BLaER1 (cell line): ENCODE results near the gene DIP2C.
A peak's percentile ranks its signal among the peaks of the same experiment; 100 is the strongest.
"Not testable (repeated sequence)": the region's sequence is repeated elsewhere in the genome, so short reads cannot be mapped to it uniquely, and the experiment has no call there.

Experiments
- H3K27ac ChIP-seq: shearing (Covaris generic); formaldehyde crosslinking; 2 replicates; pipeline ENCODE4 v1.8.1; 2022
- H3K27me3 ChIP-seq: shearing (Covaris generic); formaldehyde crosslinking; 2 replicates; pipeline ENCODE4 v1.8.1; 2022
- H3K36me3 ChIP-seq: shearing (Covaris generic); formaldehyde crosslinking; 2 replicates; pipeline ENCODE4 v1.8.1; 2022
- H3K4me1 ChIP-seq: shearing (Covaris generic); formaldehyde crosslinking; 2 replicates; pipeline ENCODE4 v1.8.1; 2022
- H3K4me2 ChIP-seq: shearing (Covaris generic); formaldehyde crosslinking; 2 replicates; pipeline ENCODE4 v1.8.1; 2022
- H3K4me3 ChIP-seq: shearing (Covaris generic); formaldehyde crosslinking; 2 replicates; pipeline ENCODE4 v1.8.1; 2022
- H3K9ac ChIP-seq: shearing (Covaris generic); formaldehyde crosslinking; 2 replicates; pipeline ENCODE4 v1.8.1; 2022
- H3K9me3 ChIP-seq: shearing (Covaris generic); formaldehyde crosslinking; 2 replicates; pipeline ENCODE4 v1.8.1; 2022
- H4K20me1 ChIP-seq: shearing (Covaris generic); formaldehyde crosslinking; 2 replicates; pipeline ENCODE4 v1.8.1; 2022
- Cebpa-rat ChIP-seq: shearing (Covaris generic); IDR thresholded peaks from 2 replicates; pipeline ENCODE4 v1.8.1; 2022

DIP2C gene

GRCh38 chr10:369684-370448 is 319.6 kb downstream of the DIP2C start:
- no peak overlapping the region for H3K4me3 ChIP-seq
- H4K20me1 ChIP-seq: no peaks in the 10 kb centered on the region
- peaks cover 32% of the 10 kb centered on the region for H3K4me1 ChIP-seq
- TF ChIP-seq Cebpa-rat: no peak
- H3K36me3 ChIP-seq: peaks cover 37% of the 10 kb centered on the region
- H3K4me2 ChIP-seq: no peak overlapping the region
- no peaks in the 10 kb centered on the region for H3K9me3 ChIP-seq
- no peak overlapping the region for H3K27ac ChIP-seq
- H3K27me3 ChIP-seq: no peaks in the 10 kb centered on the region
- H3K9ac ChIP-seq: no peak overlapping the region

GRCh38 chr10:369221-369683 is 320.2 kb downstream of the DIP2C start:
- Histone ChIP-seq H4K20me1 (no peaks in the 10 kb centered on the region), H3K36me3 (peaks cover 32% of the 10 kb centered on the region), H3K27me3 (no peaks in the 10 kb centered on the region), H3K4me2 (no peak overlapping the region), H3K4me1 (peaks cover 38% of the 10 kb centered on the region), H3K9me3 (no peaks in the 10 kb centered on the region), H3K4me3 (no peak overlapping the region), H3K27ac (no peak overlapping the region), H3K9ac (no peak overlapping the region)
- no peak for TF ChIP-seq Cebpa-rat

GRCh38 chr10:368579-369220 is 320.8 kb downstream of the DIP2C start:
- no peak overlapping the region for H3K27ac ChIP-seq

GRCh38 chr10:368107-368506 is 321.4 kb downstream of the DIP2C start:
- not testable (repeated sequence) for H4K20me1 ChIP-seq, H3K4me3 ChIP-seq, H3K27me3 ChIP-seq, H3K9me3 ChIP-seq, H3K4me2 ChIP-seq, H3K9ac ChIP-seq, H3K27ac ChIP-seq
- Histone ChIP-seq H3K4me1 (peaks cover 49% of the 10 kb centered on the region), H3K36me3 (peaks cover 42% of the 10 kb centered on the region)

More at GRCh38 chr10:368579-369220, 320.8 kb downstream of the DIP2C start:
- Histone ChIP-seq H3K9ac (no peak overlapping the region), H3K4me1 (peaks cover 43% of the 10 kb centered on the region), H3K4me2 (no peak overlapping the region), H3K4me3 (no peak overlapping the region), H4K20me1 (no peaks in the 10 kb centered on the region), H3K27me3 (no peaks in the 10 kb centered on the region), H3K9me3 (no peaks in the 10 kb centered on the region), H3K36me3 (peaks cover 36% of the 10 kb centered on the region)
- TF ChIP-seq Cebpa-rat: no peak

GRCh38 chr10:367636-368035 is 321.8 kb downstream of the DIP2C start:
- no peak overlapping the region for H3K9ac ChIP-seq

GRCh38 chr10:366186-366585 is 323.3 kb downstream of the DIP2C start:
- no peak overlapping the region for H3K4me3 ChIP-seq
- H3K4me2 ChIP-seq: peak overlapping the region; percentile 77
- H4K20me1 ChIP-seq: no peaks in the 10 kb centered on the region
- H3K4me1 ChIP-seq: peaks cover 43% of the 10 kb centered on the region
- H3K27me3 ChIP-seq: no peaks in the 10 kb centered on the region
- H3K36me3 ChIP-seq: peaks cover 62% of the 10 kb centered on the region
- no peak overlapping the region for H3K27ac ChIP-seq
- TF ChIP-seq Cebpa-rat: no peak
- H3K9ac ChIP-seq: no peak overlapping the region
- H3K9me3 ChIP-seq: no peaks in the 10 kb centered on the region

More at GRCh38 chr10:367636-368035, 321.8 kb downstream of the DIP2C start:
- Histone ChIP-seq H4K20me1 (no peaks in the 10 kb centered on the region), H3K27me3 (no peaks in the 10 kb centered on the region), H3K4me2 (no peak overlapping the region), H3K27ac (no peak overlapping the region), H3K36me3 (peaks cover 47% of the 10 kb centered on the region), H3K4me1 (peaks cover 51% of the 10 kb centered on the region), H3K9me3 (no peaks in the 10 kb centered on the region), H3K4me3 (no peak overlapping the region)
- no peak for TF ChIP-seq Cebpa-rat

GRCh38 chr10:364267-364775 is 325.1 kb downstream of the DIP2C start:
- Histone ChIP-seq H3K27me3 (no peaks in the 10 kb centered on the region), H4K20me1 (no peaks in the 10 kb centered on the region), H3K36me3 (peaks cover 71% of the 10 kb centered on the region), H3K27ac (peak overlapping the region; percentile 42), H3K4me2 (peak overlapping the region; percentile 77), H3K4me3 (no peak overlapping the region), H3K4me1 (peaks cover 43% of the 10 kb centered on the region), H3K9me3 (no peaks in the 10 kb centered on the region), H3K9ac (no peak overlapping the region)
- no peak for TF ChIP-seq Cebpa-rat

- Histone ChIP-seq H3K9me3 (no peaks in the 10 kb centered on the region), H3K4me2 (0 out of 2 replicates have a peak overlapping the region, but pooled peaks have one; percentile 77), H3K4me1 (peaks cover 43% of the 10 kb centered on the region), H3K36me3 (peaks cover 65% of the 10 kb centered on the region), H3K27ac (no peak overlapping the region), H3K27me3 (no peaks in the 10 kb centered on the region), H3K9ac (no peak overlapping the region), H3K4me3 (no peak overlapping the region), H4K20me1 (no peaks in the 10 kb centered on the region)
- TF ChIP-seq Cebpa-rat: no peak
Observed at GRCh38 chr10:363152-363551, 326.3 kb downstream of the DIP2C start.

GRCh38 chr10:361203-362081 is 328.0 kb downstream of the DIP2C start:
- Histone ChIP-seq H3K9ac (no peak overlapping the region), H3K4me2 (no peak overlapping the region), H4K20me1 (no peaks in the 10 kb centered on the region), H3K4me3 (no peak overlapping the region), H3K36me3 (peaks cover 70% of the 10 kb centered on the region), H3K27me3 (no peaks in the 10 kb centered on the region), H3K4me1 (peaks cover 44% of the 10 kb centered on the region), H3K27ac (no peak overlapping the region), H3K9me3 (no peaks in the 10 kb centered on the region)
- no peak for TF ChIP-seq Cebpa-rat
